GM19025 (cell line): Measurements from ENCODE around the gene MTG2.
"Not testable (repeated sequence)": the region's sequence is repeated elsewhere in the genome, so short reads cannot be mapped to it uniquely, and the experiment has no call there.

ENCODE experiments used
- ATAC-seq: cut with Tn5 transposase; IDR thresholded peaks from one replicate; pipeline ENCODE4 v1.9.1; 2021; ENCODE audit warnings: mild to moderate bottlenecking, low read depth, moderate library complexity; ENCODE audit not compliant: unreplicated experiment

Gene MTG2

DNA sequence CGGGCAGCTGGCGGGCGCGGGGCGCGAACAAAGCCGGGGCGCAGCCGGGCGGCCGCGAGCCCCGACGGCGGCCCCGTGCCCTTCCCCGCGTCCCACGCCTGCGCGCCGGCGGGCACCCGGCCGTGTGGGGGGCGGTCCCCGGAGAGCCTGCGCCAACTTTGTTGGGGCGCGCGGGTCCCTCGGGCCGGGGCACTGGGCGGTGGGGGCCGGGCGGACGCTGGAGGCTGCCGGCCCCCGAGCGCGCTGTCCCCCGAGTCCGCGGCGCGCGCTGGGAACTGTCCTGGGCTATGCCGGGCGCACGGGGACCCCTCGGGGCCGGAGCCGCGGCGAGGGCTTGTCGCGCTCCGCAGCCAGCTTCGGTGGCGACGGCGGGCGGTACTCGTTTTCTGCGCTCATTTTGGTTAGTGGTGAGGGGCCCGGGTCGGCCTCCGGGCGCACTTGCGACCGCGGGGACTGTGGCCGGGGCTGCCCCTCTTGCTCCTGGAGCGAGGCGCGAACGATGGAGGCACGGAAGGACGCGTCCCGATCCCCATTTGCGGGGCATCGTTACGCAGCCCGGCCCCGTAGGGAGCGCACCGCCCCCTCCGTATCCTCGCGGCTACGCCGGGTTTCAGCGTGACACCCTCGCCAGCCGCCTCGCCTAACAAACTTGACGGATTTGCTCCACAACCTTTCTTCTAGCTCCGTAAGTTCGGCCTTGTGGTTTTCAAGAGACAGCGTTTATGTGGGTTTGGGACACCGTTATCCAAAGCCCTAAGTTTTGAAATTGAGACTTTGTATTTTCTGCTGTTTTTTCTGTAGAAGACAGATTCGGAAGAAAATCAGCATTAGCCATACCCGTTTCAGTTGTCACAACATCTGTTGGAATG is 38.6 kb upstream of the MTG2 start:
- peak; percentile 1 for ATAC-seq

- no peak for ATAC-seq
Observed at GRCh38 chr20:62145688-62146018, 37.2 kb upstream of the MTG2 start.

- ATAC-seq, result no peak
Observed at GRCh38 chr20:62146019-62146755, 36.6 kb upstream of the MTG2 start.

GRCh38 chr20:62147125-62147524 is 35.7 kb upstream of the MTG2 start:
- no peak for ATAC-seq

- ATAC-seq, result no peak
Observed at GRCh38 chr20:62147528-62147927, 35.3 kb upstream of the MTG2 start.

DNA sequence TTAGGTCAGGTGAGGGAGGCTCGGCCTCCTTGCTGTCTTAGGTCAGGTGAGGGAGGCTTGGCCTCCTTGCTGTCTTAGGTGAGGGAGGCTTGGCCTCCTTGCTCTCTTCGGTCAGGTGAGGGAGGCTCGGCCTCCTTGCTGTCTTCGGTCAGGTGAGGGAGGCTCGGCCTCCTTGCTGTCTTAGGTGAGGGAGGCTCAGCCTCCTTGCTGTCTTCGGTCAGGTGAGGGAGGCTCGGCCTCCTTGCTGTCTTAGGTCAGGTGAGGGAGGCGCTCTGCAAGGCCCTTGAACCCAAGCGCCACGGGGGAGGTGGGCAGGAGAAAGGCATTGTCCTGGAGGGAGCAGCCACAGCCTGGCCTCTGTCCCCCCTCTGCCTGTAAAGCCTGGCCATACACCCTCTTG is 34.4 kb upstream of the MTG2 start:
- not testable (repeated sequence) for ATAC-seq

- no peak for ATAC-seq
Observed at GRCh38 chr20:62148908-62149314, 33.9 kb upstream of the MTG2 start.

GRCh38 chr20:62149532-62150309 is 33.1 kb upstream of the MTG2 start:
- ATAC-seq, result no peak

- no peak for ATAC-seq
Observed at GRCh38 chr20:62150310-62150575, 32.6 kb upstream of the MTG2 start.

GRCh38 chr20:62151225-62151624 is 31.6 kb upstream of the MTG2 start:
- no peak for ATAC-seq

DNA sequence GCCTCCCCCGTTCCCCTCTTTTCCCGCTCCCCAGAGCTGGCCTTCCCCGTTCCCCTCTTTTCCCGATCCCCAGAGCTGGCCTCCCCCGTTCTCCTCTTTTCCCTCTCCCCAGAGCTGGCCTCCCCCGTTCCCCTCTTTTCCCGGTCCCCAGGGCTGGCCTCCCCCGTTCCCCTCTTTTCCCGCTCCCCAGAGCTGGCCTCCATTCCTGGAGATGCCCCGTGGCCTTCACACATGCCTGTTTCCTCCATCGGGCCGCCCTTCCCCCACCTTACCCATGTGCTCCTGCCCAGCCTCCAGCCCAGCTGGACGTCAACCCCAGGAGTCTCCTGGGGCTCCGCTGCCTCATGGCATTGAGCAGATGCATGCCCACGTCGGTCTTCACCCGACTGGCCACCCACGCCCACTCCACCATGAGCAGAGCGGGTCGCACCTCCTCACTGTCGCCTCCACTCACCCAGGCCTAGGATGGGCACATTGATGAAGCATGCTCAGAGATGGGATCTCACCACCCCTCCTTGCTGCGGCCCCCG is 30.9 kb upstream of the MTG2 start:
- no peak for ATAC-seq

DNA sequence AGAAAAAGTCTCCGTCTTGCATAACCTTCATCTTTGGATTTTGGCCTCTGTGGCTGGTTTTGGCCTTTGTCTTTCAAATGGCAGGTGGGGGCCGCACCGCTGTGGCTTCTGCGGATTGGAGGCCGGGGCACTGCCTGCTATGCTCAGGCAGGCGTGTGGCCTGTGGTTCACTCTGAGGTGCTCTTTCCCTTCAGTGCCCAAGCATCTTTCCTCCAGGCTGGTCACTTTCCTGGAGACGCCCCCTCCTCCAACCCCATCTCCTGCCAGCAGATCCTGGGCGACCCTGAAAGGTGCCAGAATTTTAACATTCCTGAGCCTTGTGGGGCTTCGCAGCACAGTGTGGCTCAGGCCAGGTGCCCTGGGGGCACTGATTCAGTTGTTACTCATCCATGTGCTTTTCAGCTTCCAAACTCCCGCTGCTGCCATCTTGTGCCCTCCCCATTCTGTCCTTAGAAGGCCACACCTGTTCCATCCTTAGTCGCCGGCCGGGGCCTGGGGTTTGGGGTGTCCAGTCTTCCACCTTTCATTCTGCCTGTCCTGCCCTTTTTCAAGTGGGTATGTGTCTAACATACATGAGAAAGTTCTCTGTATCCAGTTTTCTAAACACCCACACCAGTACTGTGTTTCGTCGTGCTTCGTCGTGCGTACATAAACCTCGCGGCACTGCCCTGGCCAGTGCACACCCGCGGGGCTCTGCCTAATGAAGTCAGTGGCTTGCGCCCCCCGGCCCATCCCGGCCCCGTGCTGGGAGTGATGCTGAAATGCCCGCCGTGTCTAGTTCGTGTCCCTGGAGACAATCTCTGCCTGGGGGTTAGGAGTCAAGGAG is 27.2 kb upstream of the MTG2 start:
- no peak for ATAC-seq

DNA sequence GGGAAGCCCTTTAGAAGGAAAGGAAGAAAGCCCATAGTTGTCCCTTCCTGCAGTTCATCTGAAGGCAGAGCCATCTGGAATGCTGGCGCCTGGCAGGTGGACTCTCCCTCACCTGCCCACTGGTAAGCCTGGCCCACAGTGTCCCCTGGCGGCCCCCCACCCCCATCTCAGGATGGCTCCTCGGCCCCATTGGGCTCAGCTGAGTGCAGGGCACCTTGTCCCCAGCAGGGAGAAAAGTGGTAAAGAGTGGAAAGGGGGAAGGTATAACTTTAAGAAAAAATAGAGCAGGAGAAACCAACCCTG is 26.6 kb upstream of the MTG2 start:
- no peak for ATAC-seq

- no peak for ATAC-seq
Observed at GRCh38 chr20:62156592-62157386, 26.0 kb upstream of the MTG2 start.

GRCh38 chr20:62157387-62158087 is 25.3 kb upstream of the MTG2 start:
- no peak for ATAC-seq

DNA sequence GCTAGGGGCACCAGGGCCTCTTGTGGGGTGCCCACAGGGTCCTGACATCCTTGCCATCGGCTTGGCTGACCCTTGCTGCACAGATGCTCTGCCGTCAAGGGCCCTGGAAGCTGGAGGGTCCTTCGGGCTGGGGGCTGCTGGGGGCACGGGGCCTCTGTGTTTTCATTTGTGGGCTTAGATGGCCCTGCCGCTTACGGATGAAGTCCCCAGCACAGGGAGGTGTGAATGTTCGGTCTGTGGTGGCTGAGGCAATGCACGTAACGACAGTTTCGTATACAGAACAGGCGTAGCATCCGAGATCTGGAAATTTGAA is 24.8 kb upstream of the MTG2 start:
- ATAC-seq, result no peak

- ATAC-seq, result no peak
Observed at GRCh38 chr20:62158541-62158940, 24.3 kb upstream of the MTG2 start.

DNA sequence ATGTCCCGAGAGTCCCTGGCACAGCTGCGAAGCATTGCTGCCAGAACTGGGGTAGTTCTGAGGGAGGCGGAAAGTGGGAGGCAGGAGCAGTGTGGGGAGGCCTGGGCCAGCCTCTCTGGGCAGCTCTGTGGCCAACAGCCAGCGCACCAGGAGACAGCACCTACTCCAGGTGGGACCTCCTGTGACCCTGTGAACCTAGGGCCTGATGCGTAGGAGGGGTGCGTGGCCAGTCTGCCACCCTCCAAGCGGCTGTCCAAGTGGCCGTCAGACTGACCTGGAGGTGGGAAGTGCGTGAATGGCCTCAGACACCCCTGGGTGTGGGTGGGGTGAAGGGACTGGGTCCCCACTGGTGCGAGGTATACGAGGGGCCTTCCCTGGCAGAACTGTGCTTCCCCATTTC is 23.8 kb upstream of the MTG2 start:
- no peak for ATAC-seq

GRCh38 chr20:62159839-62160238 is 23.0 kb upstream of the MTG2 start:
- peak; percentile 59 for ATAC-seq
